GM12873 (cell line): ENCODE results near the gene BGN.

Source experiments
- CTCF ChIP-seq: IDR thresholded peaks from 2 replicates; pipeline ENCODE4 v1.5.1; 2012; ENCODE audit warnings: low read depth, mild to moderate bottlenecking, moderate library complexity, low read length, control low read depth; ENCODE audit not compliant: insufficient read depth; ENCODE audit errors: missing control alignments

BGN gene

GRCh38 chrX:153486171-153486570, 8.6 kb upstream of the BGN start:
- TF ChIP-seq CTCF: no peak

- no peak for TF ChIP-seq CTCF
These were observed 7.1 kb upstream of the BGN start for GRCh38 chrX:153487590-153488071.

- TF ChIP-seq CTCF: no peak
These were observed 6.4 kb upstream of the BGN start for GRCh38 chrX:153488231-153488914.

GRCh38 chrX:153490217-153490930, 4.4 kb upstream of the BGN start:
- TF ChIP-seq CTCF: no peak

GRCh38 chrX:153491351-153491914, 3.3 kb upstream of the BGN start:
- no peak for TF ChIP-seq CTCF

- TF ChIP-seq CTCF: no peak
These were observed 2.9 kb upstream of the BGN start for GRCh38 chrX:153491918-153492317.

GRCh38 chrX:153492543-153492942, 2.2 kb upstream of the BGN start:
- TF ChIP-seq CTCF: no peak
